PC-9 (cell line): ENCODE measurements around the gene TFB2M. TPM values are rescaled to one million over a fixed set of nuclear protein-coding genes. Genes with fewer than 3 reads are reported as not detected.
"Not testable (repeated sequence)": the region's sequence is repeated elsewhere in the genome, so short reads cannot be mapped to it uniquely, and the experiment has no call there.

Source experiments
- BruUV-seq: library from RNA; stranded (reverse); fragments of 400-500 nt; replicated peaks from 2 replicates; lab custom pipeline; 2021; lab: Mats Ljungman, UMichigan
- CTCF ChIA-PET: fragments of 300-600 bp; sonication (Branson Sonifier 250); formaldehyde crosslinking; loops from one replicate; lab custom pipeline; 2022; ENCODE audit warnings: antibody characterized with exemption; lab: Charles Lee
- POLR2A ChIA-PET: fragments of 300-600 bp; sonication (Branson Sonifier 250); formaldehyde crosslinking; loops from one replicate; lab custom pipeline; 2022; ENCODE audit warnings: antibody characterized with exemption; ENCODE audit not compliant: unreplicated experiment; lab: Charles Lee
- DNase-seq, 2 experiments: peaks; one replicate each; pipeline versions ENCODE4 v3.0.0 to v3.0.0-alpha.2; 2015 to 2022; ENCODE audit warnings: mixed read lengths in 1 of 2
- H2AFZ ChIP-seq: fragments of 200-600 bp; sonication (generic); 2 replicates; pipeline ENCODE4 v1.8.1; 2017; ENCODE audit warnings: antibody characterized with exemption
- H3F3A ChIP-seq: fragments of 200-600 bp; sonication (generic); 2 replicates; pipeline ENCODE4 v1.8.1; 2017; ENCODE audit warnings: antibody characterized with exemption, mild to moderate bottlenecking, low read depth; ENCODE audit not compliant: insufficient read depth
- H3K27ac ChIP-seq: fragments of 200-600 bp; sonication (generic); 2 replicates; pipeline ENCODE4 v1.6.1; 2016; ENCODE audit warnings: mixed run types
- H3K27me3 ChIP-seq: fragments of 200-600 bp; sonication (generic); 2 replicates; pipeline ENCODE4 v1.6.1; 2016; ENCODE audit warnings: low read depth, mixed run types; ENCODE audit not compliant: insufficient read depth
- H3K36me3 ChIP-seq: fragments of 200-600 bp; sonication (generic); 2 replicates; pipeline ENCODE4 v1.6.1; 2016; ENCODE audit warnings: low read depth, mixed run types
- H3K4me1 ChIP-seq: fragments of 200-600 bp; sonication (generic); replicated peaks from 2 replicates; pipeline ENCODE4 v1.6.1; 2016; ENCODE audit warnings: mixed run types; ENCODE audit not compliant: insufficient read depth
- H3K4me2 ChIP-seq: fragments of 200-600 bp; sonication (generic); 2 replicates; pipeline ENCODE4 v1.6.1; 2017; ENCODE audit warnings: mixed run types
- H3K4me3 ChIP-seq: fragments of 200-600 bp; sonication (generic); 2 replicates; pipeline ENCODE4 v1.6.1; 2016; ENCODE audit warnings: mixed run types
- H3K79me2 ChIP-seq: fragments of 200-600 bp; sonication (generic); 2 replicates; pipeline ENCODE4 v1.6.1; 2017; ENCODE audit warnings: low read depth, mixed run types
- H3K9me2 ChIP-seq: fragments of 200-600 bp; sonication (generic); 2 replicates; pipeline ENCODE4 v1.8.1; 2017; ENCODE audit warnings: mild to moderate bottlenecking; ENCODE audit not compliant: insufficient read depth
- H3K9me3 ChIP-seq: fragments of 200-600 bp; sonication (generic); 2 replicates; pipeline ENCODE4 v1.8.1; 2016; ENCODE audit warnings: low read depth; ENCODE audit not compliant: insufficient read depth
- H4K20me1 ChIP-seq: fragments of 200-600 bp; sonication (generic); 2 replicates; pipeline ENCODE4 v1.8.1; 2017; ENCODE audit not compliant: insufficient read depth
- CTCF ChIP-seq: fragments of 200-600 bp; sonication (generic); conservative IDR thresholded peaks from 2 replicates; pipeline ENCODE4 v1.6.1; 2017; ENCODE audit warnings: mixed run types, antibody characterized with exemption, mild to moderate bottlenecking, moderate library complexity
- EZH2 ChIP-seq: fragments of 200-600 bp; sonication (generic); IDR thresholded peaks from 2 replicates; pipeline ENCODE4 v1.8.0; 2017; ENCODE audit warnings: antibody characterized with exemption, low read depth
- intact Hi-C: fragments of 100-400 bp; cut with micrococcal nuclease; formaldehyde crosslinking; loops from one replicate; pipeline ENCODE4 v1.10.0; 2022; ENCODE audit not compliant: unreplicated experiment
- total RNA-seq: library from RNA; stranded (reverse); gene quantifications from 2 replicates; pipeline ENCODE4 v1.2.3, GENCODE V29; 2021

The TFB2M gene
- total RNA-seq, 1 experiment from 2014 or later: 16.2 TPM

- H3K4me1 ChIP-seq: no peaks in the 10 kb centered on the region
- no peaks in the 10 kb centered on the region; the same call in 1 of the 2 replicates for H4K20me1 ChIP-seq
- no peaks in the 10 kb centered on the region for H3F3A ChIP-seq
- BruUV-seq: no TSS peak
- no peaks in the 10 kb centered on the region for H3K27me3 ChIP-seq
- TF ChIP-seq CTCF (no peak), EZH2 (no peak)
- H2AFZ ChIP-seq: no peak overlapping the region
- no peaks in the 10 kb centered on the region for H3K9me2 ChIP-seq
- no peak overlapping the region for H3K4me3 ChIP-seq
- no peak for DNase-seq
- CTCF ChIA-PET: no interaction called here
- POLR2A ChIA-PET: no interaction called here
- H3K79me2 ChIP-seq: peaks cover 13% of the 10 kb centered on the region
- H3K36me3 ChIP-seq: no peaks in the 10 kb centered on the region
- H3K9me3 ChIP-seq: no peaks in the 10 kb centered on the region
- intact Hi-C loops: no loop called here
- H3K27ac ChIP-seq: no peak overlapping the region
- no peak overlapping the region for H3K4me2 ChIP-seq
These were observed 7.4 kb upstream of the TFB2M start for GRCh38 chr1:246573491-246573890.

- no peak overlapping the region for H3K27ac ChIP-seq
These were observed 6.7 kb upstream of the TFB2M start for GRCh38 chr1:246572785-246573184.

GRCh38 chr1:246571953-246572352 is 5.9 kb upstream of the TFB2M start:
- Histone ChIP-seq H3K27ac (no peak overlapping the region), H3K9me3 (no peaks in the 10 kb centered on the region), H3K4me2 (no peak overlapping the region), H3K79me2 (peaks cover 29% of the 10 kb centered on the region), H3K36me3 (no peaks in the 10 kb centered on the region), H3K4me3 (no peak overlapping the region), H2AFZ (no peak overlapping the region), H3K27me3 (no peaks in the 10 kb centered on the region), H4K20me1 (no peaks in the 10 kb centered on the region), H3K9me2 (no peaks in the 10 kb centered on the region), H3F3A (peaks cover 10% of the 10 kb centered on the region; the same call in 1 of the 2 replicates), H3K4me1 (peaks cover 10% of the 10 kb centered on the region)
- CTCF ChIA-PET: no interaction called here
- POLR2A ChIA-PET: no interaction called here
- intact Hi-C loops: no loop called here
- no peak for DNase-seq
- TF ChIP-seq EZH2 (no peak), CTCF (no peak)
- no TSS peak for BruUV-seq

More at GRCh38 chr1:246572785-246573184, 6.7 kb upstream of the TFB2M start:
- POLR2A ChIA-PET: no interaction called here
- CTCF ChIA-PET: no interaction called here
- H3K4me3 ChIP-seq: no peak overlapping the region
- TF ChIP-seq EZH2 (no peak), CTCF (no peak)
- H4K20me1 ChIP-seq: no peaks in the 10 kb centered on the region; the same call in 1 of the 2 replicates
- no peaks in the 10 kb centered on the region for H3K27me3 ChIP-seq
- no TSS peak for BruUV-seq
- H3K9me2 ChIP-seq: no peaks in the 10 kb centered on the region
- H3F3A ChIP-seq: peaks cover 4% of the 10 kb centered on the region; the same call in 1 of the 2 replicates
- H3K4me1 ChIP-seq: peaks cover 6% of the 10 kb centered on the region
- no peak for DNase-seq
- intact Hi-C loops: no loop called here
- H3K79me2 ChIP-seq: peaks cover 21% of the 10 kb centered on the region
- H2AFZ ChIP-seq: no peak overlapping the region
- no peak overlapping the region for H3K4me2 ChIP-seq
- no peaks in the 10 kb centered on the region for H3K9me3 ChIP-seq
- H3K36me3 ChIP-seq: no peaks in the 10 kb centered on the region

- H3K36me3 ChIP-seq, POLR2A ChIA-PET, H2AFZ ChIP-seq, H4K20me1 ChIP-seq, H3K4me3 ChIP-seq, H3K4me2 ChIP-seq, H3K27me3 ChIP-seq, CTCF ChIA-PET, DNase-seq, intact Hi-C loops, H3K27ac ChIP-seq, H3K9me2 ChIP-seq, H3K9me3 ChIP-seq, BruUV-seq: not testable (repeated sequence)
- peaks cover 16% of the 10 kb centered on the region; the same call in 1 of the 2 replicates for H3F3A ChIP-seq
- H3K79me2 ChIP-seq: peaks cover 31% of the 10 kb centered on the region
- peaks cover 10% of the 10 kb centered on the region for H3K4me1 ChIP-seq
These were observed 5.2 kb upstream of the TFB2M start for GRCh38 chr1:246571309-246571708.
